ENCODE measurements around the gene BCAP31. TPM values are rescaled to one million over a fixed set of nuclear protein-coding genes. Genes with fewer than 3 reads are reported as not detected.
A peak's percentile ranks its signal among the peaks of the same experiment; 100 is the strongest.

The BCAP31 gene
- total RNA-seq, 2 donors from 2014 or later, result 192 to 206 TPM

GRCh38 chrX:153728951-153729631, 4.9 kb upstream of the BCAP31 start:
- H3K27me3 Mint-ChIP-seq (ENCODE audit: insufficient read depth), result no peaks in the 10 kb centered on the region
- no peak overlapping the region for H3K4me3 ChIP-seq (ENCODE audit: low read length)
- peaks cover 29% of the 10 kb centered on the region for H3K36me3 Mint-ChIP-seq (ENCODE audit: low read depth)
- H3K4me1 Mint-ChIP-seq, result peaks cover 7% of the 10 kb centered on the region
- no peaks in the 10 kb centered on the region for H3K27me3 ChIP-seq (ENCODE audit: control insufficient read depth, insufficient read depth, low read length, poor library complexity, severe bottlenecking)
- H3K4me3 Mint-ChIP-seq, result no peak overlapping the region
- H3K27ac Mint-ChIP-seq, result no peak overlapping the region
- WGBS, 2 experiments (ENCODE audit: insufficient coverage in 1 of 2, insufficient read length in 1 of 2), result 97% methylated on average over 23 of the region's 23 CpGs; no CpG with 5 or more reads in 1 of the 2 experiments
- no peak for DNase-seq
- H3K36me3 ChIP-seq (ENCODE audit: control insufficient read depth, insufficient read depth, low read length), result peaks cover 10% of the 10 kb centered on the region
- TF ChIP-seq CTCF (conservative IDR thresholded peaks at IDR 0.05), result no peak
- peaks cover 15% of the 10 kb centered on the region for H3K9me3 ChIP-seq (ENCODE audit: control insufficient read depth, low read length)
- H3K4me1 ChIP-seq (ENCODE audit: control insufficient read depth, insufficient read depth, low read length), result peaks cover 8% of the 10 kb centered on the region
- peaks cover 73% of the 10 kb centered on the region for H3K9me3 Mint-ChIP-seq
- H3K27ac ChIP-seq (ENCODE audit: low read depth, low read length), result no peak overlapping the region
- H3K9ac ChIP-seq (ENCODE audit: extremely low read depth, low read length, poor library complexity, severe bottlenecking), result no peak overlapping the region

DNA sequence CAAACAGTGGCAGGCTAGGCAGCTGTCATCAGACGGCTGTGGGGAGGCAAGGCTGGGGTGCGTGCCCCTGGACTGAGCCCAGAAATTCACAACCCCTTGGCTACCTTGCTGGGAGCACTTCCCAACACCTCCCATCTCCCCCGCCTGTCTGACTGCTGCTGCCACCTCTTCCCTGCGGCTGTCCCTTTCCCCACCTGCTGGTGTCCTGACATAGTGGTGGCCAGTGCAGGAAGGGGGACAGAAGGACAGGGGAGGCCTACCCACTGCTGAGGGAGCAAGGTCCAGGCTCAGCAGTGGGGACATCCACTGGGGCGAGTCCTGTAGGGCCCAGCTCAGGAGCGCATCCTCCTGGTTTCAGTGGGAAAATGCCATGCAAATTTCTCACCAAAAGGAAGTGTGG, 3.9 kb upstream of the BCAP31 start:
- peaks cover 8% of the 10 kb centered on the region for H3K4me1 ChIP-seq (ENCODE audit: control insufficient read depth, insufficient read depth, low read length)
- no peak overlapping the region for H3K27ac ChIP-seq (ENCODE audit: low read depth, low read length)
- H3K9me3 ChIP-seq (ENCODE audit: control insufficient read depth, low read length), result peaks cover 15% of the 10 kb centered on the region
- H3K36me3 Mint-ChIP-seq (ENCODE audit: low read depth), result peaks cover 26% of the 10 kb centered on the region
- DNase-seq, result no peak
- no peak overlapping the region for H3K27ac Mint-ChIP-seq
- peaks cover 7% of the 10 kb centered on the region for H3K4me1 Mint-ChIP-seq
- WGBS, 2 experiments (ENCODE audit: insufficient coverage in 1 of 2, insufficient read length in 1 of 2), result 95 to 100% methylated on average over 2 to 6 of the region's 6 CpGs
- H3K9ac ChIP-seq (ENCODE audit: extremely low read depth, low read length, poor library complexity, severe bottlenecking), result no peak overlapping the region
- H3K27me3 Mint-ChIP-seq (ENCODE audit: insufficient read depth), result no peaks in the 10 kb centered on the region
- no peak overlapping the region for H3K4me3 ChIP-seq (ENCODE audit: low read length)
- H3K9me3 Mint-ChIP-seq, result peaks cover 66% of the 10 kb centered on the region
- no peak overlapping the region for H3K4me3 Mint-ChIP-seq
- peak; percentile 24 for TF ChIP-seq CTCF (conservative IDR thresholded peaks at IDR 0.05)
- peaks cover 10% of the 10 kb centered on the region for H3K36me3 ChIP-seq (ENCODE audit: control insufficient read depth, insufficient read depth, low read length)
- H3K27me3 ChIP-seq (ENCODE audit: control insufficient read depth, insufficient read depth, low read length, poor library complexity, severe bottlenecking), result no peaks in the 10 kb centered on the region

GRCh38 chrX:153727123-153727931, 3.1 kb upstream of the BCAP31 start:
- Mint-ChIP-seq H3K9me3 (peaks cover 69% of the 10 kb centered on the region), H3K36me3 (ENCODE audit: low read depth) (peaks cover 28% of the 10 kb centered on the region), H3K27ac (peak overlapping the region; percentile 44), H3K4me3 (no peak overlapping the region), H3K27me3 (ENCODE audit: insufficient read depth) (no peaks in the 10 kb centered on the region), H3K4me1 (peaks cover 10% of the 10 kb centered on the region)
- Histone ChIP-seq H3K27ac (ENCODE audit: low read depth, low read length) (peak overlapping the region; percentile 92), H3K9ac (ENCODE audit: extremely low read depth, low read length, poor library complexity, severe bottlenecking) (no peak overlapping the region), H3K27me3 (ENCODE audit: control insufficient read depth, insufficient read depth, low read length, poor library complexity, severe bottlenecking) (no peaks in the 10 kb centered on the region), H3K4me1 (ENCODE audit: control insufficient read depth, insufficient read depth, low read length) (peaks cover 8% of the 10 kb centered on the region), H3K36me3 (ENCODE audit: control insufficient read depth, insufficient read depth, low read length) (peaks cover 14% of the 10 kb centered on the region), H3K9me3 (ENCODE audit: control insufficient read depth, low read length) (peaks cover 15% of the 10 kb centered on the region), H3K4me3 (ENCODE audit: low read length) (no peak overlapping the region)
- TF ChIP-seq CTCF (conservative IDR thresholded peaks at IDR 0.05), result no peak
- peak; percentile 56 for DNase-seq
- WGBS, 2 experiments (ENCODE audit: insufficient coverage in 1 of 2, insufficient read length in 1 of 2), result 71 to 76% methylated on average over 1 to 23 of the region's 23 CpGs
